GM19351 (cell line): ENCODE measurements around the gene CLTRN.

Source experiments
- ATAC-seq: cut with Tn5 transposase; IDR thresholded peaks from one replicate; pipeline ENCODE4 v1.9.1; 2021; ENCODE audit warnings: mild to moderate bottlenecking, moderate library complexity; ENCODE audit not compliant: unreplicated experiment

The CLTRN gene

DNA sequence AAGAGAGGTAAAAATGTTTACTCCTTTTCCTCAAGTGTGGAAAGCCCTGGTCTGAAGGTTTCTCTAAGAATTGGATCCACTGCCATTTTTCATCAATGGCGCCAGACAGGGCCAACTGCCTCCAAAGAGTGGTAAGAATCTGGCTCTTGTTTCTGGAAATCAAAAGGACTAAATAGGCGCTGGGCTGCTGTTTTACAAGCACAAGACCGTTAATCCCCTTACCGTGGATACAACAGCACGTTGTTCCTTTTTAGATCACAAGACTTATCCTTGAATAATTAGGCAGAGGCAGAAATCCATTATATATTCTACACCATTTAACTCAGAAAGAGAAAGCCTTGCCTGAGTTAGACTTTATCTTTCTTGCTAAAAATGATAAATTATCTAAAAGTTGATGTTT, 10.6 kb downstream of the CLTRN start:
- no peak for ATAC-seq

DNA sequence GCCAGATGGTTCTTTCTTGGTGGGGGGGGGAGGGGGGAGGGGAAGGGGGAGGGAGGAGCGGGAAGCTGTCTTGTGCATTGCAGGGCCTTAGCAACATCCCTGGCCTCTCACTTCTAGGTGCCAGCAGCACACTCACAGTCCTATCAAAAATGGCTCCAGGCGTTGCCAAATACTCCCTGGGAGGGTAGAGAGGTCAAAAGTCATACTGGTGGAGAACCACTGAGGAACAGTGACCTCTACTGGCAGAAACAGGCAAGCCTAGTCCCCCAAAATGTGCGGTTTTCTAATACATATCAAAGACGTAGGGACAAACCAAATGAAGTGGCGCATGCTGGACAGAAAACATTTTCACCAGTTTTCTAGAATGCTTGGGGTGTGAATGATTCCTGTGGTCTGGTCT, 17.1 kb downstream of the CLTRN start:
- ATAC-seq: peak; percentile 81

GRCh38 chrX:15646543-15646942, 18.1 kb downstream of the CLTRN start:
- ATAC-seq: no peak

GRCh38 chrX:15646031-15646430, 18.6 kb downstream of the CLTRN start:
- ATAC-seq: no peak

DNA sequence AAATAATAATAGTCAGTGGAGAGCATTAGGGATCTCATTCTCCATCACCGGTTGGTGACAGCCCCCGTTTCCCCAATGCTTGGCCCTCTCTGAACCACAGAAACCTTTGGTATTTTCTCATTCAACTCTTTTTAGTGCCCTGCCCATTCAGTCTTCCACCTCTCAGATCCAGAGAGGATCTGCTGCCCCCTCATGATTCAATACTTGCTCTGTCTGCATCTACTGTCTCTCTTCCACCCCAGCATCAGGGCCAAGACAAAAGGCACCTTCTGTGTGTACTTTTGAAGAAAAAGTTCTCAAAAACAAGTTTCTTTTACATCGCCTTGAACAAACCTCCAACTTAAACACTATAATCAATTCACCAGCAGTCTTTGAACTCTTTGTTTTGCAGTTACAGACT, 19.3 kb downstream of the CLTRN start:
- ATAC-seq: no peak

DNA sequence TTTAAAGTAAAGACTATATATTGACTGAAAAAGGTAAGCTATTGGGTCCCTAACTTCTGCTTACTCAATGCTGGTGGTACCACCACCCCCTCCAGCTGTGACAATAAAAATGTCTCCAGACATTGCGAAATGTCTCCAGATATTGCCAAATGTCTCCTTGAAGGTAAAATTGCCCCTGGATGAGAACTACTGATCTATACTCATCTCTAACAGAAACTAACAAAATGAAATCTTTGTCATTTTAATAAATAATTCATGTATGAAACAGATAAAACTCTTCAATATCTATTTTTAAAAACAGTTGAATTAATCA, 20.1 kb downstream of the CLTRN start:
- ATAC-seq: no peak

- no peak for ATAC-seq
Measured at GRCh38 chrX:15643786-15644559, 20.6 kb downstream of the CLTRN start.

DNA sequence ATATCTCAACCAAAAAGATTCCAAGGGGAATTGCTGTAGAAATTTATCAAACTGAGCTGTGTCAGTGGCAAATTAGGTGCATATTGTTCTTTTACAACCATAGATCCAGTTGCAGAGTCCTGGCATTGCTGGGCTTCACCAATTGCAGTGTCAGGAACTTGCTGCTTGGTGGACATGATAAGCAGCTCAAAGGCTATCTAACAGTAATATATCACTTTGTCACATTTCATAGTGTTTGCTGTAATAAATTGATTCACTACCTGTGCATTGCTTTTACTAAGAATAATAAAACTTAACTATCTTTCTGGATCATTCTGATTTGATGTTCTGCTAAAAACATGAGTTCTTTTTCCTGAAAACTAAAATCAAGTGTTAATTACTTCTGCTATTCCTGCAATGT, 33.0 kb downstream of the CLTRN start:
- no peak for ATAC-seq

GRCh38 chrX:15623054-15623453, 41.6 kb downstream of the CLTRN start:
- no peak for ATAC-seq

- ATAC-seq: no peak
Measured at GRCh38 chrX:15619053-15619755, 45.4 kb downstream of the CLTRN start.

DNA sequence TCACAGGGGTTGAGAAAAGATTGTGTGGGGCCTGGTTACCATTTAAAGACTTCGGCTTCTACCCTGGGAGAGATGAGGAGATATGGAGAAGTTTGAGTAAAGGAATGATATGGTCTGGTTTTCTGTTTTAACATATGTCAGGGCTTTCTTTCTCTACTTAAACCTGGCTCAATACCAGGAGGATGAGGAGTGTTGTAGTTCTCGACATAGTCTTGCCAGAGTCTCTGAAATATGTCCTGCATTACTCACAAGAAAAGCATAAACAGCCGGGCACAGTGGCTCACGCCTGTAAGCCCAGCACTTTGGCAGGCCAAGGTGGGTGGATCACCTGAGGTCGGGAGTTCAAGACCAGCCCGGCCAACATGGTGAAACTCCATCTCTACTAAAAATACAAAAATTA, 47.5 kb downstream of the CLTRN start:
- no peak for ATAC-seq

GRCh38 chrX:15616531-15616930, 48.1 kb downstream of the CLTRN start:
- no peak for ATAC-seq

- no peak for ATAC-seq
Measured at GRCh38 chrX:15607067-15607466, 57.5 kb downstream of the CLTRN start.

- ATAC-seq: no peak
Measured at GRCh38 chrX:15606136-15606535, 58.5 kb downstream of the CLTRN start.

- no peak for ATAC-seq
Measured at GRCh38 chrX:15605226-15605625, 59.4 kb downstream of the CLTRN start.

DNA sequence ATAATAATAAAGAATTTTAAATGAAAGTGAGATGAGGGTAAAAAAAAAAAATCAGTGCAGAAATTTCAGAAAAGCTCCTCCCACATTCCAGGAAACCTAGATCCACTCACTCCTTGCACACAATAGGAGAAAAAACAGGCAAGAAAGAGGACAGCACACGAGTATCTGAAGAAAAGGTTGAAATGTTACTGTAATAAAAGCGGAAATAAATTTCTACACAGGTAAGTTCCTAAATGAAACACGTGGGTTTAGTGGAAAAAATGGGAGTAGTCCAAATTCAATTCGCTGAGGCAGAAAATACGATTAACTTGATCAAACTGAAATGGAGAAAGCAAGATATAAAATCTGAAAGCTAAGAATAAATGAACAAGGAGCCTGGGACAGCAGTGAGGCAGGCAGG, 61.8 kb downstream of the CLTRN start:
- ATAC-seq: no peak

GRCh38 chrX:15601932-15602331, 62.7 kb downstream of the CLTRN start:
- no peak for ATAC-seq

DNA sequence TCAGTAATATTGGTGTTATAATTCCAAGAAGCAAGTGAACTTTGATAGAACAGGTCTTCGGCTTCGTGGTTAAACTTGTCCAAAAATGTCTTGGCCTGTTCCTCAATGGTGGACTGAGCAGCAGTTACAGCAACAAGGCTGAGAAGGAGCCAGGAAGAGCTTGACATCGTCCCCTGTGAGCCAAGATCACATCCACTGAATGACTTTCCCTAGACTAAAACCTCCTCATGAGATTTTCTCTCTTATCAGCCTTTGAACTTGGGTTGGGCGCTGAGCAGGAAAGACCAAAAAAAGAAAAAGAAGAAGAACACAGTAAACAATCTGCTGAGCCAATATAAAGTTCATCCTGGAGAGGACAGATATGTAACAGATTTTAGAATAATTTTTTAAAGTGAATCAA, 63.9 kb downstream of the CLTRN start, which contains the start of gene ACE2:
ACE2 (minus strand) TSS at position 216 of the 400 bp plus-strand sequence; CDS start at position 167, 49 bp downstream.
- ATAC-seq: no peak

DNA sequence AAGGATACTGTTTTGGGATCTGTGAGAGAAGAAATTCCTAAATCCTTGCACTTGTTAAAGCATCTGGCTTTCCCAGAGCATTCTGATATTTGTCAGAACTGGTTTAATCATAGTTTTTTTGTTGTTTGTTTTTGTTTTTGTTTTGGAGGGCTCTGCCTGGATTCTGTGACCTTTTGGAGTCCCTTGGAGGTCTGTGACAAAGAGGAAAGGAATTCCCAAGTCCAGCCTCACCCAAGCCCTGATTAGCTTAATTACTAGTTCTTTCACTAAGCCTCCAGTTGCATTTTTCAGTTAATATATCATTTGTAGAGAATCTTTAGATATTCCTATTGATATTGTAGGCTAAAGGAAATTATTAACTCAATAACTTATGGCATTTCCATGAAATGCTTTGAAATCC, 64.6 kb downstream of the CLTRN start:
- ATAC-seq: no peak

DNA sequence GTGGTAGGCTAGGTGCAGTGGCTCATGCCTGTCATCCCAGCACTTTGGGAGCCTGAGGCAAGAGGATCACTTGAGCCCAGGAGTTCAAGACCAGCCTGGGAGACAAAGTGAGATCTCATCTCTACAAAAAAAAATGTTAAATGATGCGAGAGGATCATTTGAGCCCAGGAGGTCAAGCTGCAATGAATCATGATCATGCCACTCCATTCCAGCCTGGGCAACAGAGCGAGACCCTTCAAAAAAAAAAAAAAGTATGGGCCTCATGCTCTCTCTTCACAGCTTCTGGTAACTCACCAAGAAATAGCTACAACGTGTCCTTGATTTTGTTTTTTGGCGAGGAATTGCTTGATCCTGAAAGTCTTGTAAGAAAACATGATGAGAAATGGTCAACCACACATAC, 65.1 kb downstream of the CLTRN start:
- ATAC-seq: no peak

DNA sequence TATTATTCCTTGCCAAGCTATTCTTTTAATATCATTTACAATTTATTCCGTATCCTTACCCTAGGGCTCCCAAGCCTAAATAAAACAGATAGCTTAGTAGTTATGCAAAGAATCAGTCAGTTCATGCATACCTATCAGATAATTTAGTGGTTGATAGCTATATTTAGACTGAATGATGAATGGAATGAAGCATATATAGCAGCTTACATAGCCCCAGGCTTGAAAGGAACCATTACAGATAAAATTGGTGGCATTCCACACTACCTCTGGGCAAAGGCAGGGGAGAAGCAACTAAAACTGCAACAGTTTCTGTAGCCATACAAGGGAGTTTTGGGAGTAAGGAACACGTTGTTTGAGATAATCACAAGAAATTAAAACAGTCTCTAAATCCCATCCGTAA, 66.6 kb downstream of the CLTRN start:
- ATAC-seq: no peak

GRCh38 chrX:15594371-15594770, 70.2 kb downstream of the CLTRN start:
- no peak for ATAC-seq
